ENCODE data around the gene CENPP.
A peak's percentile ranks its signal among the peaks of the same experiment; 100 is the strongest.

The CENPP gene

GRCh38 chr9:92508018-92508820 is 182.5 kb downstream of the CENPP start:
- DNase-seq (ENCODE audit: low spot score): no peak

DNA sequence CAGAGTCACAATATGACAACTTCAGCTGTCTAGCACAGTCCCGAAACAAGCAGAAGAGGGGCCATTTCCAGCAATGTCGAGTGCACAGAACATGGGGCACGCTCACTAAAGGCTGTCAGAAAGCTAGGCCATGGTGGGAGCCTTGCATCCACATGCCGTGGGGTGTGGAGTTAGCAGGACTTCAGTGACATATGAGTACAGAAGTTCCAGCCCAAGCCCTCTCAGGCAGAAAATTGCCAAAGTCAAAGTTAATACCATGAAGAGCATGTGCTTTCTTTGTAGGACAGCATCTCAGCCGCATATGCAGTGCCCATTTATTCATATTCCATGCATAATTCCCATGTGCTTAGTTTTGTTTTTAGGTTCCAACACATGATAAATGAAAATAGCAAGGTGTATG is 183.3 kb downstream of the CENPP start:
- no peak for DNase-seq (ENCODE audit: low spot score)

- DNase-seq (ENCODE audit: low spot score): no peak
Observed at GRCh38 chr9:92510747-92511146, 185.0 kb downstream of the CENPP start.

GRCh38 chr9:92512622-92513021 is 186.9 kb downstream of the CENPP start:
- no peak for DNase-seq (ENCODE audit: low spot score)

- DNase-seq (ENCODE audit: low spot score): no peak
Observed at GRCh38 chr9:92513349-92513748, 187.6 kb downstream of the CENPP start.

DNA sequence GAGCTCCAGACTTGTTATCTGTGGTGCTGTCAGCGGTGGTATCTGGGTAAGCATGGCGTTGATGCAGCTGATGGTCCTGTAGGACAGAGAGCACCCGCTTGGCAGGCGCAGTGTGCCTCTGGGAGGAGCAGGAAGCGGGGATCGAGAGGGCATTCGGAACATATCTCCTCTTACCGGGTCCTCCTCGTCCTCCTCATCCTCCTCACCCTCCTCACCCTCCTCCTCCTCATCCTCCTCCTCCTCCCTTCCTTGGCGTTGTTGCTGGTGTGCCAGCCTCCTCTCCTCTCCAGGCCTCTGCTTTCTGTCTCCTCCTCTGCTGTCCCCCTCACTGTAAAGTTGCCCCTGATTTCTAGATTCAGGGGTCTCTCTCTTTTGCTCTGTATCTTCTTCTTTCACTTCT is 188.9 kb downstream of the CENPP start:
- DNase-seq (ENCODE audit: low spot score): no peak

DNA sequence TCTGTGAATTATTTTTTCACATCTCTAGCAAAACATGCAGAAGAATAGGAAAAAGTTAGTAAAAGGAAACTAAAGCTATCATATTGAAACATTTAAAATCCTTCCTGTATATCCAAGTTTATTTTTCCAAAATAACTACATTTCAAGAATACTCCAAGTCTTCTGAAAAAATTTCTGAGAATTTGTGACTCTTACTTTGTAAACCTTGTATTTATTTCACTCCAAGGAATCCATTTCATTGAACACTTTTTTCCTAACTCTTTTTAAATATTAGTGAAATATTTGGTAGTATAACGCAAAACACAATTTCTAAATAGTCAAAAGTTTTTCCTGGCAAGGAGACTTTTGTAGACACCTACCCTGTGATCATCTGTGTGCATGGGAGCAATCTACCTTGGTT is 190.8 kb downstream of the CENPP start:
- DNase-seq (ENCODE audit: low spot score): no peak

GRCh38 chr9:92517046-92517445 is 191.3 kb downstream of the CENPP start:
- DNase-seq (ENCODE audit: low spot score): no peak

- DNase-seq (ENCODE audit: low spot score): no peak
Observed at GRCh38 chr9:92518199-92518598, 192.4 kb downstream of the CENPP start.

DNA sequence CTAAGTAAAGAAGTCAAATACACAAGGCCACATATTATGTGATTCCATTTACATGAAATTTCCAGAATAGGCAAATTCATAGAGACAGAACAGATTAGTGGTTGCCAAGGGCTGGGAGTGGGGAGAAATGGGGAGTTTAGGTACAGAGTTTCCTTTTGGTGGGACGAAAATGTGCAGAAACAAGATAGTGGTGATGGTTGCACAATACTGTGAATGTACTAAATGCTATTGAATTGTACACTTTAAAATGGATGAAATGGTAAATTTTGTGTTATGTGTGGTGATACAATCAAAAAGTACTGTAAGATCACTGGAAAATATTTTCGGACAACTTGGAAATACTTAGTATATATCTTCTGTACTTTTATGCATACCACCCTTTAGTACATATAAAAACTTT is 195.1 kb downstream of the CENPP start:
- DNase-seq (ENCODE audit: low spot score): no peak

GRCh38 chr9:92522983-92523970 is 197.5 kb downstream of the CENPP start:
- DNase-seq (ENCODE audit: low spot score): no peak

DNA sequence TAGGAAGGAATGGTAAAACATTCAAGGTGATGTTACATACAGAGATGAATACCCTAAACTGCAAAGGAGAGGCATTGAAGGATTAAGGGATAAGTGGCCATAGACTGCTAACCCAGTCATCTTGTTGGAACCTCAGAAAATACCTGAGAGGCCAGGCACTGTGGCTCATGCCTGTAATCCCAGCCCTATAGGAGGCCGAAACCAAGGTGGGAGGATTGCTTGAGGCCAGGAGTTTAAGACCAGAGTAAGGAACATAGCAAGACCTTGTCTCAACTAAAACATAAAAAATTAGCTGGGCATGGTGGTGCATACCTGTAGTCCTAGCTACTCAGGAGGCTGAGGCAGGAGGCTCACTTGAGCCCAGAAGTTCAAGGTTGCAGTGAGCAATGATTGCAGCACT is 199.1 kb downstream of the CENPP start:
- DNase-seq (ENCODE audit: low spot score): no peak

GRCh38 chr9:92525306-92525705 is 199.6 kb downstream of the CENPP start:
- DNase-seq (ENCODE audit: low spot score): no peak

DNA sequence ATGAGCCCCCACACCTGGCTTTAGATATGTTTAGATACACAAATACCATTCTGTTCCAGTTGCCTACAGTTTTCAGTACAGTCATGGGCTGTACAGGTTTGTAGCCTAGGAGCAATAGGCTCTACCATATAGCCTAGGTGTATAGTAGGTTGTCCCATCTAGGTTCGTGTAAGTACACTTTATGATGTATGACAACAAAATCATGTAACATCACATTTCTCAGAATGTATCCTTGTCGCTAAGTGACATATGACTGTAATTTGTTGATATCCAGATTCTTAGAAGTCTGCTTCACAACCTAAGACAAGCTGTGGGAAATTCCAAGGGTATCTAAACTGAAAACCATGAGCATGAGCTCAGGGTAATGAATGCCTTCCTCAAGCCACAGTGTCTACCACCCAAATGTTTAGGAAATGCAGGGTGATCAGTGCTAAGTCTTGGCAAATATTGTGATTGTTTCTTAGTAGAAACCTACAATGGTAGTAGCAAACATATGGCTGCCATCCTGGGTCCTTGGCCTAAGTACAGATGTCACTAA is 201.6 kb downstream of the CENPP start:
- DNase-seq (ENCODE audit: low spot score): no peak

- no peak for DNase-seq (ENCODE audit: low spot score)
Observed at GRCh38 chr9:92527832-92528521, 202.2 kb downstream of the CENPP start.

DNA sequence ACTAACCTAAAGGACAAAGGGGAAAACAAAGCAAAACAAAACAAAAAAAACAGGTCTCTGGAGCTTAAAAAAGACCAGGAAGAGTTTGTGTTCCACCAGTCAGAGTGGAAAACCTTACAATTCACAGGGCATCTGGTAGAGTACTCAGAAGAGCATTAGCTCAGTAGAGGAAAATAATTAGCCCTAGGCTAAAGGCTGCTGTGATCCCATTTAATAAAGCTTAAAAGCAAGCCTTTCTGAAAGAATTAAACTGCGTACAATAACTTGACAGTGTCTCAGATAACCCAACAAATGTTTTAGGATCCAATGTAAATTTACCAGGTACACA is 202.7 kb downstream of the CENPP start:
- no peak for DNase-seq (ENCODE audit: low spot score)

DNA sequence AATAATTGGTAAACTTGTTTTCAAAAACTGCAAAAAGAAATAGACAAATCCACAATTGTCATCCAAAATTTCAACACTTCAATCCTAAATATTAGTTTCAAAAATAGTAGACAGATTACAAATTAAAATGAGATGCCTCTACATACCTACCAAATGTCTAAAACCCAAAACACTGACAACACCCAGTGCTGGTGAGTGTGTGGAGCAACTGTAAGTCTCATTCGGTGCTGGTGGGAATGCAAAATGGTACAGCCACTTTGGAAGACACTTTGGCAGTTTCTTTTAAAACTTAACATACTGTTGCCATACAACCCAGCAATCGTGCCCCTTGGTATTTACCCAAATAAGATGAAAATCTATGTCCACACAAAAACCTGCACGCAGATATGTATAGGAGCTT is 203.4 kb downstream of the CENPP start:
- DNase-seq (ENCODE audit: low spot score): no peak

GRCh38 chr9:92530893-92531292 is 205.1 kb downstream of the CENPP start:
- DNase-seq (ENCODE audit: low spot score): no peak

DNA sequence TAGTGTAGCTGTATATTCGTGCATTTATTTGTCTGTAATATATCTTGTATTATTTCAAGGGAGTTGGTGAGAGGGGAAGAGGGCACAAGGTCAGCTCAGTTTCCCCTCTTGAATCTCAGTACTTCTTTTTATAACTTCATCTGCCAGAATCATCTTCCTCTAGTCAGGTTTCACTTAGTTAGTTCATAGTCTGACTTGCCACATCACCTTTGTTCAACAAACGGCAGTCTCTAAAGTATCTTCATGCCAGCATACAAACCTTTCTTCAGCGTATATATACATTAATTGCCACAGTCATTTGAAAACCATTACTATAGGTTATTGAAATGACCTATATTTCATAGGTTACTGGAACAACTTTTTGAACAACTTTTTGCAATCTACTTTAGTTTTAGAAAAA is 208.5 kb downstream of the CENPP start:
- no peak for DNase-seq (ENCODE audit: low spot score)

DNA sequence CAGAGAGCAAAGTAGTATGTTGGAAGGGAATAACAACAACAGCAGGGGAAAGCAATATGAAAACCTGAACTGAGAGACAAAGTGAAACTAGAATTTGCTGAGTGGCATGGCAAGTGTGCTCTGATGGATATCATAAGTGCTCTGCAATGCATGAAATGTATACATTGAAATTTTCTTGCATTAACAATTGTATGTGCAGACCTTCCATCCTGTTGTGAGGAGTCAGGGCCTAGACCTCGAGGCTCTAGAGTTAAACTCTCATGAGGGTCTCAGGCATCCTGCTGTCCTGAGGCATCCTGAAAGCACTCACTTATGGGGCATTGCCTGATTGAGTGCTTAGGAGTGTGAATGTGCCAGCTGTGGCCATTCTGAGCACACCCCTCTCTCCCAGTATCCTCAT is 208.9 kb downstream of the CENPP start:
- DNase-seq (ENCODE audit: low spot score): no peak

DNA sequence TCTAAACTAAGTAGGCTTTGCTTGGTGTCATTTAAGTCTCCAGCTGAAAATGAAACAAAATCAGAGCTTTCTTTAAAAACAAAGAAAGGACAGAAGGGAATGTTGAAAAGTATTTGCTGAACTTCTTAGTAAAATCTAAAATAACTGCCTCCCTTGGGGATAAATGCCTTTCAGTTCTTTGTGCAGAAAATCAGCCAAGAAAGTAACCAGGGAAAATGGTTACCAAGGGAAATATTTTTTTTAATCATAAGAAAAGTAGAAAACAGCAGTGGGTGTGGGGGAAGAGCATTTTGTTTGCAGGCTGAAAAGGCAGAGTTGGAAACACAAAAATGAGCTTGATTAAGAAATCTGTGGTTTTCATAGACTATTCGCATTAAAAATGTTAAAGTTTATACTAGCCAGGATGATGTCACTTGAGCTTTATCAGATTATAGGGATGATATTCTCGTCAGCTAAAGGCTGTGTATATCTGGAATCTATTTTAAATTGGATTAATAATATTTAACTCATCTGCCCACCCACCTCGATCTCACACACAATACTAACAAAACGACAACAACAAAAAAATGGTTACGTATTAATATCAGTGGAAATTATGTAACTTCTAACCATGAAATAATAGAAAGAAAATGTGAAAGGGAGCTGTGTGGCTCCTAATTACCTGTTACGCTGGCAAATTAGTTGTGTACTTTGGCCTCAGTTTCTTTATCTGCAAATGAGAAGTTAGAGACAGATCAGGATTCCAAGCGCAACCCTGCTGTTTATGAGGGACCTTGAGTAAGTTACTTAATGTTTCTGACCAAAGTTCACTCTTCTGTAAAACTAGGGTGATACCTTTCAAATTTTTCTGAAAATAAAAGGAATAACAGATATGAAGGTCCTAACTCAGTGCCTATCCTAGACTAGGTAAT is 210.4 kb downstream of the CENPP start, which contains the start of gene ECM2:
TSS of gene ECM2 (minus strand) at position 51 of the 911 bp plus-strand sequence. CDS start 13,124 bp downstream, outside the sequence.
- peak; percentile 50 for DNase-seq (ENCODE audit: low spot score)

All from hepatic stellate cell (primary cell).